ENCODE results near the gene ILRUN.
"Not testable (repeated sequence)": the region's sequence is repeated elsewhere in the genome, so short reads cannot be mapped to it uniquely, and the experiment has no call there.

ILRUN gene

GRCh38 chr6:34714663-34715062 is 18.1 kb upstream of the ILRUN start:
- TF ChIP-seq, protein P1, sequence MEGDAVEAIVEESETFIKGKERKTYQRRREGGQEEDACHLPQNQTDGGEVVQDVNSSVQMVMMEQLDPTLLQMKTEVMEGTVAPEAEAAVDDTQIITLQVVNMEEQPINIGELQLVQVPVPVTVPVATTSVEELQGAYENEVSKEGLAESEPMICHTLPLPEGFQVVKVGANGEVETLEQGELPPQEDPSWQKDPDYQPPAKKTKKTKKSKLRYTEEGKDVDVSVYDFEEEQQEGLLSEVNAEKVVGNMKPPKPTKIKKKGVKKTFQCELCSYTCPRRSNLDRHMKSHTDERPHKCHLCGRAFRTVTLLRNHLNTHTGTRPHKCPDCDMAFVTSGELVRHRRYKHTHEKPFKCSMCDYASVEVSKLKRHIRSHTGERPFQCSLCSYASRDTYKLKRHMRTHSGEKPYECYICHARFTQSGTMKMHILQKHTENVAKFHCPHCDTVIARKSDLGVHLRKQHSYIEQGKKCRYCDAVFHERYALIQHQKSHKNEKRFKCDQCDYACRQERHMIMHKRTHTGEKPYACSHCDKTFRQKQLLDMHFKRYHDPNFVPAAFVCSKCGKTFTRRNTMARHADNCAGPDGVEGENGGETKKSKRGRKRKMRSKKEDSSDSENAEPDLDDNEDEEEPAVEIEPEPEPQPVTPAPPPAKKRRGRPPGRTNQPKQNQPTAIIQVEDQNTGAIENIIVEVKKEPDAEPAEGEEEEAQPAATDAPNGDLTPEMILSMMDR (IDR thresholded peaks at IDR 0.05), result no peak
- DNase-seq (ENCODE audit: low spot score), result no peak
- Histone ChIP-seq H3K27ac (no peak overlapping the region), H3K4me3 (no peak overlapping the region)

GRCh38 chr6:34712881-34713280 is 16.3 kb upstream of the ILRUN start:
- not testable (repeated sequence) for H3K27ac ChIP-seq; DNase-seq (ENCODE audit: low spot score); H3K4me3 ChIP-seq

GRCh38 chr6:34709386-34709785 is 12.8 kb upstream of the ILRUN start:
- TF ChIP-seq, protein P1 (IDR thresholded peaks at IDR 0.05), result no peak
- Histone ChIP-seq H3K4me3 (no peak overlapping the region), H3K27ac (peak overlapping the region in 1 of 2 donors; percentile 26)
- peak; percentile 75 for DNase-seq (ENCODE audit: low spot score)

DNA sequence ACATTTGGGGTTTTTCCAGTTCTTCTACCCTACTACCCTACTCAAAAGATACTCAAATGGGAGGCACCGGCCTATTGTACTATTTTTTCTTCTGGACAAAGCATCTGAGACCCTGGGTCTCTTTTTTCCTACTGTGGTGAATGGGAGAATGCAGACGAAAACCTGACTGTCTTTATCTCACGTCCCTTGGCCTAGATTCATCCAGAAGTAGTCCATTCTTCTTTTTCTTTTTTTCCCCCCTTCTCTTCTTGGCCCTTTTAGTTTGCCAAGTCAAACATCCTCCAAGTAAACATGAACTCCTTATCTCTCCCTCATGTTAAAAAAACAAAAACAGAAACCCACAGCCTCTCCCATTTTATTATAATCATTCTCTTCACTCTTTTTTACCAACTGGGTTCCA is 8.7 kb upstream of the ILRUN start:
- TF ChIP-seq, protein P1 (IDR thresholded peaks at IDR 0.05), result no peak
- Histone ChIP-seq H3K27ac (no peak overlapping the region), H3K4me3 (no peak overlapping the region)
- DNase-seq (ENCODE audit: low spot score), result no peak

- H3K27ac ChIP-seq, result no peak overlapping the region
- TF ChIP-seq, protein P1 (IDR thresholded peaks at IDR 0.05), result no peak
- H3K4me3 ChIP-seq, result no peak overlapping the region
- no peak for DNase-seq (ENCODE audit: low spot score)
Measured at GRCh38 chr6:34701199-34701598, 4.6 kb upstream of the ILRUN start.

DNA sequence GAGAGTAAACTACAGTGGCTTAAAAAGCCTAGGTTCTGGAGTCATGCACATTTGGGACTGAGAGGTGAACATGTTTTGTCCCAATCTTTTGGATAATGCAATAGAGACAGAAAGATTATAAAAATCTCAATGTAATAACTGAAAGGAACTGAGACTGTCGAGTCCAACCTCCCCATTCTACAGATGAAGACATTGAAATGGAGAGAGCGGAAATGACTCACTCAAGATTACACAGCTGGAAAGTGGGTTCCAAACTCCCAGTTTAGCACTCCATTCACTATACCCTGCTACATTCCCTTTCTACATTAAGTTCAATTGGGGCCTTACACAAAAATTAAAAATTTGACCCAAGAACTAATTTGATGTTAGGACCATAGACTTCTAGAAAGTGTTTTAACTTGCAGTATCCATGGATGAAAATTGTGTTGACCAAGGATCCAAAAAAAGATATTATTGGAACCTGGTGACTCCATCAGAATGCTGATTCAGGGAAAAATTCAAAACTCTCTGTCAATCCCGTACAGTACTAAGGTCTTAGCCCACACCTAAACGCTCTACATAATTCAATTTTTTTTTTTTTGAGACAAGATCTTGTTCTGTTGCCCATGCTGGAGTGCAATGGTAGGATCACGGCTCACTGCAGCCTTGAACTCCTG is 1.5 kb upstream of the ILRUN start:
- TF ChIP-seq, protein P1 (IDR thresholded peaks at IDR 0.05), result no peak
- Histone ChIP-seq H3K27ac (no peak overlapping the region), H3K4me3 (no peak overlapping the region)
- no peak for DNase-seq (ENCODE audit: low spot score)

- peak overlapping the region; percentile 94 for H3K4me3 ChIP-seq
- H3K27ac ChIP-seq, result peak overlapping the region; percentile 93 to 98
- DNase-seq (ENCODE audit: low spot score), result no peak
- TF ChIP-seq, protein P1 (IDR thresholded peaks at IDR 0.05), result no peak
Measured at GRCh38 chr6:34697544-34697836, 923 bp upstream of the ILRUN start.
